Measurements from ENCODE around the gene TXNL4B. TPM values are rescaled to one million over a fixed set of nuclear protein-coding genes. Genes with fewer than 3 reads are reported as not detected.
A peak's percentile ranks its signal among the peaks of the same experiment; 100 is the strongest.

The TXNL4B gene
- total RNA-seq, 5 donors from 2014 or later (not counting 1 experiment from before 2014, with no cell fraction given): 10.9 to 24.2 (median 19.4) TPM

GRCh38 chr16:72124761-72125634 lies 31.6 kb upstream of the TXNL4B start:
- POLR2A ChIA-PET: no interaction called here
- CTCF ChIA-PET: interaction anchor here in 1 of 2 donors (1.4 kb wide), 1 partner anchor 1832 kb away, joined by 3 read pairs; no protein-coding TSS in a partner anchor
- no peaks in the 10 kb centered on the region for H3K27me3 Mint-ChIP-seq

GRCh38 chr16:72124148-72124547 lies 30.7 kb upstream of the TXNL4B start:
- H3K4me1 Mint-ChIP-seq: peaks cover 0 to 7% (median 4%) of the 10 kb centered on the region in 3 donors
- ATAC-seq (replicated peaks in 1 of 4) (no peak), DNase-seq (no peak)
- Histone ChIP-seq H3K27ac (ENCODE audit: low read length) (no peak overlapping the region), H3K4me3 (ENCODE audit: control insufficient read depth in 1 of 2, extremely low read depth in 1 of 2, low read length in 1 of 2) (no peak overlapping the region), H3K9me3 (no peaks in the 10 kb centered on the region), H3K27me3 (replicated peaks in 1 of 2; ENCODE audit: control insufficient read depth in 2 of 2, extremely low read depth in 1 of 2, insufficient read depth in 2 of 2, low read length in 1 of 2) (peaks cover 0 to 3% of the 10 kb centered on the region in 2 experiments), H3K36me3 (ENCODE audit: control insufficient read depth in 2 of 2, extremely low read depth in 1 of 2, insufficient read depth in 1 of 2, low read length in 1 of 2) (no peaks in the 10 kb centered on the region), H3K4me1 (ENCODE audit: control insufficient read depth in 1 of 2, extremely low read depth in 1 of 2, insufficient read depth in 2 of 2, low read length in 2 of 2) (peaks cover 0 to 8% of the 10 kb centered on the region in 2 experiments)
- no peak overlapping the region for H3K27ac Mint-ChIP-seq
- ChIA-PET POLR2A (no interaction called here), CTCF (interaction anchor here in 1 of 2 donors (0.5 to 1.4 kb wide), 2 partner anchors 636 to 1832 kb away, joined by 3 read pairs; no protein-coding TSS in a partner anchor)
- H3K9me3 Mint-ChIP-seq: no peaks in the 10 kb centered on the region
- H3K4me3 Mint-ChIP-seq: no peak overlapping the region
- 100% methylated on average over 3 of the region's 3 CpGs for WGBS (ENCODE audit: insufficient coverage)
- no peaks in the 10 kb centered on the region for H3K36me3 Mint-ChIP-seq
- no peaks in the 10 kb centered on the region for H3K27me3 Mint-ChIP-seq

More at GRCh38 chr16:72124761-72125634, 31.6 kb upstream of the TXNL4B start:
- Histone ChIP-seq H3K4me3 (ENCODE audit: control insufficient read depth in 1 of 2, extremely low read depth in 1 of 2, low read length in 1 of 2) (no peak overlapping the region), H3K9me3 (no peaks in the 10 kb centered on the region), H3K4me1 (ENCODE audit: control insufficient read depth in 1 of 2, extremely low read depth in 1 of 2, insufficient read depth in 2 of 2, low read length in 2 of 2) (peaks cover 0 to 8% of the 10 kb centered on the region in 2 experiments), H3K27me3 (replicated peaks in 1 of 2; ENCODE audit: control insufficient read depth in 2 of 2, extremely low read depth in 1 of 2, insufficient read depth in 2 of 2, low read length in 1 of 2) (peaks cover 0 to 3% of the 10 kb centered on the region in 2 experiments), H3K36me3 (ENCODE audit: control insufficient read depth in 2 of 2, extremely low read depth in 1 of 2, insufficient read depth in 1 of 2, low read length in 1 of 2) (no peaks in the 10 kb centered on the region), H3K27ac (ENCODE audit: low read length) (no peak overlapping the region)
- Mint-ChIP-seq H3K4me1 (peaks cover 0 to 7% (median 4%) of the 10 kb centered on the region in 3 donors), H3K9me3 (no peaks in the 10 kb centered on the region), H3K36me3 (no peaks in the 10 kb centered on the region), H3K4me3 (no peak overlapping the region), H3K27ac (no peak overlapping the region)
- 47% methylated on average over 11 of the region's 13 CpGs for WGBS (ENCODE audit: insufficient coverage)
- DNase-seq (peak in 32 of 35 experiments; percentile 4 to 75 (median 41)), ATAC-seq (replicated peaks in 1 of 4) (peak; percentile 40 to 72 (median 62))

- H3K9me3 ChIP-seq: no peaks in the 10 kb centered on the region
- H3K36me3 Mint-ChIP-seq: no peaks in the 10 kb centered on the region
- H3K27ac Mint-ChIP-seq: no peak overlapping the region
- H3K4me3 ChIP-seq (ENCODE audit: control insufficient read depth in 1 of 2, extremely low read depth in 1 of 2, low read length in 1 of 2): no peak overlapping the region
- ChIA-PET CTCF (interaction anchor here in 1 of 2 donors (0.5 kb wide), 1 partner anchor 636 kb away, joined by 3 read pairs; no protein-coding TSS in a partner anchor), POLR2A (no interaction called here)
- WGBS (ENCODE audit: insufficient coverage): 75% methylated on average over 3 of the region's 8 CpGs
- peaks cover 0 to 8% of the 10 kb centered on the region in 2 experiments for H3K4me1 ChIP-seq (ENCODE audit: control insufficient read depth in 1 of 2, extremely low read depth in 1 of 2, insufficient read depth in 2 of 2, low read length in 2 of 2)
- H3K27ac ChIP-seq (ENCODE audit: low read length): no peak overlapping the region
- no peak for DNase-seq
- H3K27me3 Mint-ChIP-seq: no peaks in the 10 kb centered on the region
- no peak overlapping the region for H3K4me3 Mint-ChIP-seq
- no peaks in the 10 kb centered on the region for H3K9me3 Mint-ChIP-seq
- peaks cover 0 to 3% of the 10 kb centered on the region in 2 experiments for H3K27me3 ChIP-seq (replicated peaks in 1 of 2; ENCODE audit: control insufficient read depth in 2 of 2, extremely low read depth in 1 of 2, insufficient read depth in 2 of 2, low read length in 1 of 2)
- no peak for ATAC-seq (replicated peaks in 1 of 4)
- no peaks in the 10 kb centered on the region for H3K36me3 ChIP-seq (ENCODE audit: control insufficient read depth in 2 of 2, extremely low read depth in 1 of 2, insufficient read depth in 1 of 2, low read length in 1 of 2)
- peaks cover 0 to 7% (median 4%) of the 10 kb centered on the region in 3 donors for H3K4me1 Mint-ChIP-seq
These were observed 30.0 kb upstream of the TXNL4B start for GRCh38 chr16:72123426-72123825.

GRCh38 chr16:72122916-72123315 lies 29.5 kb upstream of the TXNL4B start:
- DNase-seq (no peak), ATAC-seq (replicated peaks in 1 of 4) (no peak)
- Mint-ChIP-seq H3K9me3 (no peaks in the 10 kb centered on the region), H3K27ac (no peak overlapping the region), H3K4me1 (peaks cover 0 to 7% (median 4%) of the 10 kb centered on the region in 3 donors), H3K27me3 (no peaks in the 10 kb centered on the region), H3K36me3 (no peaks in the 10 kb centered on the region), H3K4me3 (no peak overlapping the region)
- ChIA-PET CTCF (no interaction called here), POLR2A (no interaction called here)
- Histone ChIP-seq H3K27ac (ENCODE audit: low read length) (no peak overlapping the region), H3K4me1 (ENCODE audit: control insufficient read depth in 1 of 2, extremely low read depth in 1 of 2, insufficient read depth in 2 of 2, low read length in 2 of 2) (peaks cover 0 to 8% of the 10 kb centered on the region in 2 experiments), H3K9me3 (no peaks in the 10 kb centered on the region), H3K36me3 (ENCODE audit: control insufficient read depth in 2 of 2, extremely low read depth in 1 of 2, insufficient read depth in 1 of 2, low read length in 1 of 2) (no peaks in the 10 kb centered on the region), H3K4me3 (ENCODE audit: control insufficient read depth in 1 of 2, extremely low read depth in 1 of 2, low read length in 1 of 2) (no peak overlapping the region), H3K27me3 (replicated peaks in 1 of 2; ENCODE audit: control insufficient read depth in 2 of 2, extremely low read depth in 1 of 2, insufficient read depth in 2 of 2, low read length in 1 of 2) (peaks cover 0 to 3% of the 10 kb centered on the region in 2 experiments)
- WGBS (ENCODE audit: insufficient coverage): 100% methylated on average over 3 of the region's 11 CpGs

- no peak overlapping the region for H3K27ac ChIP-seq (ENCODE audit: low read length)
- no peaks in the 10 kb centered on the region for H3K36me3 Mint-ChIP-seq
- no CpG with 5 or more reads among the region's 2 CpGs for WGBS (ENCODE audit: insufficient coverage)
- no peaks in the 10 kb centered on the region for H3K9me3 ChIP-seq
- H3K4me1 ChIP-seq (ENCODE audit: control insufficient read depth in 1 of 2, extremely low read depth in 1 of 2, insufficient read depth in 2 of 2, low read length in 2 of 2): peaks cover 0 to 8% of the 10 kb centered on the region in 2 experiments
- peaks cover 0 to 7% (median 4%) of the 10 kb centered on the region in 3 donors for H3K4me1 Mint-ChIP-seq
- ChIA-PET POLR2A (no interaction called here), CTCF (no interaction called here)
- H3K27ac Mint-ChIP-seq: no peak overlapping the region
- DNase-seq (no peak), ATAC-seq (replicated peaks in 1 of 4) (no peak)
- no peaks in the 10 kb centered on the region for H3K9me3 Mint-ChIP-seq
- no peak overlapping the region for H3K4me3 Mint-ChIP-seq
- no peaks in the 10 kb centered on the region for H3K27me3 Mint-ChIP-seq
- no peaks in the 10 kb centered on the region for H3K36me3 ChIP-seq (ENCODE audit: control insufficient read depth in 2 of 2, extremely low read depth in 1 of 2, insufficient read depth in 1 of 2, low read length in 1 of 2)
- no peak overlapping the region for H3K4me3 ChIP-seq (ENCODE audit: control insufficient read depth in 1 of 2, extremely low read depth in 1 of 2, low read length in 1 of 2)
- H3K27me3 ChIP-seq (replicated peaks in 1 of 2; ENCODE audit: control insufficient read depth in 2 of 2, extremely low read depth in 1 of 2, insufficient read depth in 2 of 2, low read length in 1 of 2): peaks cover 0 to 3% of the 10 kb centered on the region in 2 experiments
These were observed 28.9 kb upstream of the TXNL4B start for GRCh38 chr16:72122308-72122707.

- Mint-ChIP-seq H3K27ac (no peak overlapping the region), H3K27me3 (no peaks in the 10 kb centered on the region), H3K9me3 (no peaks in the 10 kb centered on the region), H3K4me3 (no peak overlapping the region), H3K4me1 (peaks cover 0 to 5% (median 4%) of the 10 kb centered on the region in 3 donors), H3K36me3 (peaks cover 3% of the 10 kb centered on the region)
- POLR2A ChIA-PET: no interaction called here
- DNase-seq (no peak), ATAC-seq (replicated peaks in 1 of 4) (no peak)
- CTCF ChIA-PET: no interaction called here
- no peaks in the 10 kb centered on the region for H3K9me3 ChIP-seq
- H3K36me3 ChIP-seq (ENCODE audit: control insufficient read depth in 2 of 2, extremely low read depth in 1 of 2, insufficient read depth in 1 of 2, low read length in 1 of 2): no peaks in the 10 kb centered on the region
- no peak overlapping the region for H3K4me3 ChIP-seq (ENCODE audit: control insufficient read depth in 1 of 2, extremely low read depth in 1 of 2, low read length in 1 of 2)
- WGBS (ENCODE audit: insufficient coverage): 75% methylated on average over 3 of the region's 5 CpGs
- peaks cover 0 to 6% of the 10 kb centered on the region in 2 experiments for H3K4me1 ChIP-seq (ENCODE audit: control insufficient read depth in 1 of 2, extremely low read depth in 1 of 2, insufficient read depth in 2 of 2, low read length in 2 of 2)
- no peaks in the 10 kb centered on the region for H3K27me3 ChIP-seq (replicated peaks in 1 of 2; ENCODE audit: control insufficient read depth in 2 of 2, extremely low read depth in 1 of 2, insufficient read depth in 2 of 2, low read length in 1 of 2)
- no peak overlapping the region for H3K27ac ChIP-seq (ENCODE audit: low read length)
These were observed 26.6 kb upstream of the TXNL4B start for GRCh38 chr16:72120026-72120425.
